Stimulated activated CD4-positive, alpha-beta T cell treated with anti-CD3 and anti-CD28 coated beads, TNF-alpha, amount 100 ng/mL, for 48 hours (primary cell): ENCODE results near the gene SAMD5.

Experiments
- DNase-seq, 3 donors: peaks; one replicate each; pipeline ENCODE4 v3.0.0-alpha.2; 2020; ENCODE audit warnings: low read depth in 3 of 3

The SAMD5 gene

DNA sequence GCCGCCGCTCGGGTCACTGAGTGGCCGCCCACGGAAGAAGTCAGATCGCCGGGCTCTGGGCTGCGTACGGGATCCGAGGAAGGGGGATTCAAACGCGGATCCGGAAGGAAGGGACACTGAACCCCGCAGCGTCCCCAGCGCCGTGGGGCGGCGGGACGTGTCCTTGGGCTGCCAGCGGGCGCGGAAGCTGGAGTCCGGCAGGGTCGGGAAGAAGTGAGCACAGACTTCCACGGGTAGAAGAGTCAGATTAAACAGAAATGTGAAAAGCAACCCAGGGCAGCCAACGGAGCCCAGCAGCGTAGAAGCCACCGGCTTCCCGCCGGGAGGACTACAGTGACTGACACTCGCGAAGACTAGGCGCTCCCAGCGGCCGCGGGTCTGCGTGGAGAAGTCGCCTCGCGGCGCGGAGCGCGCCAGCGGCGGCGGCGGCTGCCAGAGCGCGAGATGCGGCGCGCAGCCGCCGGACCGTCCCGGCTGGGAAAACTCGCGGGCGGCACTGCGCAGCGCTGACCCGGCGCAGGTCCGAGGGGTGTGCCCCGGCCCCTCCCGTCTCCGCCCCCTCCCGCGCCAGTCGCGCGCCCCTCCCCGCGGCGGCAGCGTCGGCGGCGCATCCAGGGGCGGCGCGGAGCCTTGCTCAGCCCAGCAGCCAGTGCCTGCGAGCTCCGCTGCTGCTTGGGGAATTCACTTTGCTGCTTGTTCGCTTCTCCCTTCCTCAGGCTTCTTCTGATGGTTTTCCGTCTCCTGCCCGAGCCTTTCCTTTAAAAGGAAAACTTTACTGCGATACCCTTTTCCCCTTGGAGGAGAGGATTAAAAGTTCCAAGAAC lies at the start of gene SAMD5:
SAMD5 (plus strand) TSS at position 649 of the 824 bp plus-strand sequence. CDS start 239 bp downstream, outside the sequence.
- no peak for DNase-seq

GRCh38 chr6:147459780-147460179 lies 48.7 kb upstream of the SAMD5 start:
- DNase-seq, result no peak

- no peak for DNase-seq
Measured at GRCh38 chr6:147463651-147464050, 44.8 kb upstream of the SAMD5 start.

DNA sequence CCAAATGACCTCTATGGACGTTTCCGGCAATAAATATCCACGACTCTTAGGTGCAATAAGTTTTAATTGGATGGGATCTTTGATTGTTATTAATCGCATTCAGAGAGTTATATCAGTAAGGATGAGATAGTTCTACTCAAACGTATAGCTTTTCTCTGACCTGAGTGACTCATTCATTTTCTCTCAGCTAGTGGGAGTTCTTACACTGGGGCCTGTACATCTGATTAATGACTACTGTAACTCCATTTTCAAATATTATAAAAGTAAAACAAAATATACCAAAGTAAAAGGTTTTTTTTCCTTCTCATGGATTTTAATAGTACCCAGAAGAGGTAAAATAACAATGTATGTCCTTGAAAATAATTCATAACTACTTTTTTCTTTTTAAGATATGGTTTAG lies 41.1 kb upstream of the SAMD5 start:
- no peak for DNase-seq

DNA sequence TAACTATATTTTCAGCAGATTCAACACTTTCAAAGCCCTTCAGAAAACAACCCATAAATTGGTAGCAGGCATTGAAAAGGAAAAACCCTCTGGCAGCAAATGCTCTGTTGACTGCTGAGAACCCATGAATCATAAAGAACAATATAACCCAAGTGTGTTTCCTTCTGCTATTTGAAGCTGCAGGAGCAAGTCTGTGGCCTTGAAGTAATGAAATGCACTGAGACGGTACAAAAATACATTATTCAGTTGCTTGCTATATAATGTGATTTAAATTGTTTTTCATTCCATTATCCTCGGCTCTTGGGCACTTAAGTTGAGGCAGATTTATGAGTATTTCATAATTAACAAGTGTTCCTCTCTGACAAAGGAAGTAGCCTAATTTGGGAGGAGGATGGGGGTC lies 40.6 kb upstream of the SAMD5 start:
- DNase-seq, result no peak

GRCh38 chr6:147468634-147469033 lies 39.9 kb upstream of the SAMD5 start:
- DNase-seq, result no peak

DNA sequence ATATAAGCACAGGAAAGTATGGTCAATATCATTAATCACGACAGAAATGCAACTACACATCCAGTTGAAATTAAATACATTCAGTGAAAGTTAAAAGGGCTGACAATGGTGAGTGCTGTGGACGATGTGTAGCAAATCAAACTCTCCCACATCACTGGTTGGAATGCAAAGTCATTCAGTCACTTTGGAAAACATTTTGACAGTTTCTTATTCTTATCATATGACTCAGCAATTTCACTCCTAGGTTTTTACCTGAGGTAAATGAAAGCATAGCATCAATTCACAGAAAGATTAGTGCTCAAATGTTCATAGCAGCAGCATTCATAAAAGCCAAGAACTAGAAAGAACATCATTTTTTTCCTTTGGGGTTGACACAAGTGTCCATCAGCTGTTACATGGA lies 28.6 kb upstream of the SAMD5 start:
- no peak for DNase-seq

GRCh38 chr6:147486683-147487082 lies 21.8 kb upstream of the SAMD5 start:
- no peak for DNase-seq

- DNase-seq, result no peak
Measured at GRCh38 chr6:147497472-147497871, 11.0 kb upstream of the SAMD5 start.

DNA sequence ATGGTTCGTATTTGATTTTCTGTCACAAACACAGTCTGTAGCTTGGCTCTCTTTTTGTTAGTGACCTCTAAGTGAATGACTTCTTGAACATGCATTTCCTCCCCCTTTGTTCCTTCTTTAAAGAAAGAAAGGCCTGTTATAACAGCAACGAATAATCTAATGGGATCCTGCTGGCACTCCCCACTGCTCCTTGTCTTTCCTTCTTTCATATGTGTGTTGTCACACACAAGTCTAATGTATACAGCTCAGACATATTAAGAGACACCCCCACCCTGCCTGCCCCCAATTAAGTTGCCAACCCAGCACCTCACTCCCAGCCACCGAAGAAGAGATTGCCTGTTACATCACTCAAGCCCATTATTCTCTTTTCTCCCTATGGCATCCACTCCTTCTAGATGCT lies 4.9 kb upstream of the SAMD5 start:
- DNase-seq, result no peak

DNA sequence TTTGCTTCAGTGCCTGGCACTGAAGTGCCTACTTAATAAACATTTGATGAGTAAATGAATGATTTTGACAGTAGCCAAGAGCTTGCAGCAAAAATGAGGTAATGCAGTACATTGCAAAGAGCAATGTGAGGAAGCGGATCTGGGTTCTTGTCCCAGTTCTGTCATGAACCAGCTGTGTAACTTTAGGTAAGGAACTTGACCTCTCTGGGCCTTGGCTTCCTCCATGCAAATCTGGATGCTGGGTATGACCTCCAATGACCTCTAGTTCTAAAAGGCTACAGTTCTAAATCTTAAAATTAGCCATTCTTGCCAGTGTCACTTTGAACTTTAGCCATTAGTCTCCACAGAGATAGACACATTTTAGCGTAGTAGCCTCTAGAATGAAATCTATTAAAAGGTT lies 3.6 kb upstream of the SAMD5 start:
- no peak for DNase-seq

GRCh38 chr6:147506704-147507114 lies 1.8 kb upstream of the SAMD5 start:
- DNase-seq, result peak in 2 of 3 donors; percentile 32 to 59

- DNase-seq, result no peak
Measured at GRCh38 chr6:147507162-147508041, 1.1 kb upstream of the SAMD5 start.

DNA sequence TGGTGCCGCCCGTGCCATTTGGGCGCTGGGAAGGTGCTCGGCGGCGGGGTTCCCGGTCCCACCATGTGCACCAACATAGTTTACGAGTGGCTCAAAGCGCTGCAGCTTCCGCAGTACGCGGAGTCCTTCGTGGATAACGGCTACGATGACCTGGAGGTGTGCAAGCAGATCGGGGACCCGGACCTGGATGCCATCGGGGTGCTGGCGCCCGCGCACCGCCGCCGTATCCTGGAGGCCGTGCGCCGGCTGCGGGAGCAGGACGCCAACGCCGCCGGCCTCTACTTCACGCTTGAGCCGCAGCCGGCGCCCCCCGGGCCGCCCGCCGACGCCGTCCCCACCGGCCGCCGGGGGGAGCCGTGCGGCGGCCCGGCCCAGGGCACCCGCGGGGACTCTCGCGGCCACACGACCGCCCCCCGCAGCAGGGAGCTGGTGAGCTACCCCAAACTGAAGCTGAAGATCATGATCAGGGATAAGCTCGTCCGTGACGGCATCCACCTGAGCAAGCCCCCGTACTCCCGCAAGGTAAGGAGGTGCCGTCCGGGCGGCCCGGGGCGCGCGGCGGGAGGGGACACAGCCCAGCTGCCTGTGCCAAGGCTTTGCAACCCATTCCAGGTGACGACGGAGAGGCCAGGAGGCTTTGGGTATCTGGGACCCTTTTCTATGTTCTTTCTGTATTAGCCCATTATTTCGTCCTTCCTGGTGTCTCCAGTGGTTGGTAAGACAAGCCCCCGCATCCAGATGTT lies 547 bp downstream of the SAMD5 start:
- DNase-seq, result no peak

GRCh38 chr6:147509891-147510290 lies 1.4 kb downstream of the SAMD5 start:
- DNase-seq, result no peak

- no peak for DNase-seq
Measured at GRCh38 chr6:147510929-147511590, 2.6 kb downstream of the SAMD5 start.

- no peak for DNase-seq
Measured at GRCh38 chr6:147514831-147515230, 6.3 kb downstream of the SAMD5 start.

DNA sequence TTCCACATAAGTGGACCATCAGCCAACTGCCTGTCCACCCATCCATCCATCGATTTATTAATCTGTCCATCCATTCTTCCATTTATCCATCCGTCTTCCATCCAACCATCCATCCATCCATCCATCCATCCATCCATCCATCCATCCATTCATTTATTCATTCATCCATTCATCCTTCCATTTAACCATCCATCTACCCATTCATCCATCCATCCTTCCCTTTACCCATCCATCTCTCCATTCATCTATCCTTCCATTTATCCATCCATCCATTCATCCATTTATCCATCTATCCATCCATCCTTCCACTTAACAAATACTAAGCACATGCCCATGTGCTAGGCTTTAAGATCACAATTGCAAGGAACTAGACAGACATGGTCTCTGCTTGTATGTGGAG lies 6.8 kb downstream of the SAMD5 start:
- DNase-seq, result no peak

- DNase-seq, result no peak
Measured at GRCh38 chr6:147522597-147522996, 14.1 kb downstream of the SAMD5 start.

DNA sequence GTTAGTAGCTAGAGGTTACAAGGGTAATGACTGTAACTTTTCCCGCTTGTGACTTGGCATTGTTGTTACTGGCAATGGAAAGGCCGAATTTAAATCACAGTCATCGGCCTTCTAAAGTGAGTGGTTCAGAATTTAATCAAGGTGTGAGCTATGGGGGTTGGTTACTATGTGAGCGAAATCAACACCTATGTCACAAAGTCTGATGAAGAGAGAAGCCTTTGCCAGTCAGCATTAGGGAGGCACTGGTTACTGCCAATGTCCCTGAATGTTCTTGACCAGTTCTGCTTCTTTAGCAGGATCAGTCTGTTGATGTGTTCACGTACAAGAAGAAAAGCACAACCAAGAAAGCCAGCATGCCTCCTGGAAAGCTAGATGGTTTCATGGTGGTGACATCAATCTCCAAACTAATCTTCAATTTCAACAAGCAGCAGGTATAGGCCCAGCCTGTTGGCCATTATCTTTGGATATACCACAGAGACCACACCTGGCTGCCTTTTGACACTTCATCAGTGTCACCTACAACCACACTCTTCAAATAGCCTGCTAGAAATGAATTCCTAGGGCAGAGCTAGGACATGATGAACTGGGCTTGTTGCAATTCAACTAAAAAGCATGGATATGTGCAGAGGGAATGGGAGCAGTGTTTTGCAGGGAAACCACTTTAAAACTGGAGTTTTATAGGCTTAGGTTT lies 17.2 kb downstream of the SAMD5 start:
- no peak for DNase-seq

DNA sequence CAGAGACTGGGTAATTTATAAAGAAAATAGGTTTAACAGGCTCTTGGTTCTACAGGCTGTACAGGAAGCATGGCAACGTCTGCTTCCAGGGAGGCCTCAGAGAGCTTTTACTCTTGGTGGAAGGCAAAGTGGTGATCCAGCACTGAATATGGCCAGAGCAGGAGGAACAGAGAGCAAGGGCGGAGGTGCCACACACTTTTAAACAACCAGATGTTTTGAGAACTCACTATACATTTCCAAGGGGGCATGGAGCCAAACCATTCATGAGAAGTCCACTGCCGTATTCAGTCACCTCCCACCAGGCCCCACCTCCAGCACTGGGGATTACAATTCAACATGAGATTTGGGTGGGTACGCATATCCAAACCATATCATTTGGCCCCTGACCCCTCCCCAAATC lies 18.7 kb downstream of the SAMD5 start:
- no peak for DNase-seq
